HepG2 (cell line): ENCODE data around the gene CARHSP1. TPM values are rescaled to one million over a fixed set of nuclear protein-coding genes. Genes with fewer than 3 reads are reported as not detected.

Experiments used
- BCL6 ChIP-seq: IDR thresholded peaks from 2 replicates; pipeline ENCODE4 v1.6.1; 2016; ENCODE audit warnings: missing genetic modification reagents, missing compliant biosample characterization
- CBX2 ChIP-seq, 2 experiments: fragments of 200-600 bp in 1 of 2; sonication (generic); formaldehyde crosslinking in 1 of 2; IDR thresholded peaks; 2 replicates each; pipeline versions ENCODE4 v1.7.0 to v1.8.1; 2018 to 2022; ENCODE audit warnings: low read depth in 2 of 2, low read length in 1 of 2, mild to moderate bottlenecking in 1 of 2, missing genetic modification reagents in 1 of 2
- ELF3 ChIP-seq: IDR thresholded peaks from 2 replicates; pipeline ENCODE4 v1.6.1; 2016; ENCODE audit warnings: missing genetic modification reagents, missing compliant biosample characterization
- EZH2 ChIP-seq: conservative IDR thresholded peaks from 2 replicates; pipeline ENCODE4 v1.6.1; 2012; ENCODE audit warnings: mild to moderate bottlenecking, low read depth, low read length, moderate library complexity
- HMG20A ChIP-seq: IDR thresholded peaks from 2 replicates; pipeline ENCODE4 v1.6.1; 2016; ENCODE audit warnings: borderline replicate concordance
- SP2 ChIP-seq: sonication (generic); formaldehyde crosslinking; IDR thresholded peaks from 2 replicates; pipeline ENCODE4 v1.5.1; 2020; ENCODE audit warnings: mild to moderate bottlenecking, missing genetic modification reagents
- TMF1 ChIP-seq: sonication (generic); formaldehyde crosslinking; IDR thresholded peaks from 2 replicates; pipeline ENCODE4 v1.8.1; 2022; ENCODE audit warnings: low read depth, missing genetic modification reagents
- U2AF2 ChIP-seq: fragments of 200-400 bp; formaldehyde crosslinking; IDR thresholded peaks from 2 replicates; pipeline ENCODE4 v1.6.1; 2017; ENCODE audit warnings: low read depth, mild to moderate bottlenecking, low read length
- ZNF17 ChIP-seq: sonication (generic); formaldehyde crosslinking; IDR thresholded peaks from 2 replicates; pipeline ENCODE4 v1.5.0; 2020; ENCODE audit warnings: mild to moderate bottlenecking, missing genetic modification reagents
- ZNF274 ChIP-seq: sonication (generic); formaldehyde crosslinking; IDR thresholded peaks from 2 replicates; pipeline ENCODE4 v1.5.1; 2020; ENCODE audit warnings: mild to moderate bottlenecking, missing genetic modification reagents
- ZNF614 ChIP-seq: IDR thresholded peaks from 2 replicates; pipeline ENCODE4 v1.6.1; 2018; ENCODE audit warnings: missing biosample characterization, missing genetic modification reagents, inconsistent platforms, borderline replicate concordance
- ZNF660 ChIP-seq: sonication (generic); formaldehyde crosslinking; IDR thresholded peaks from 2 replicates; pipeline ENCODE4 v1.5.1; 2020; ENCODE audit warnings: mild to moderate bottlenecking, low read depth, missing genetic modification reagents, borderline replicate concordance
- ZNF724P ChIP-seq: sonication (generic); formaldehyde crosslinking; IDR thresholded peaks from 2 replicates; pipeline ENCODE4 v1.8.0; 2022; ENCODE audit warnings: missing genetic modification reagents, borderline replicate concordance
- ZNF782 ChIP-seq: sonication (generic); formaldehyde crosslinking; IDR thresholded peaks from 2 replicates; pipeline ENCODE4 v1.4.0; 2020; ENCODE audit warnings: missing genetic modification reagents, mild to moderate bottlenecking, borderline replicate concordance
- ZSCAN25 ChIP-seq: sonication (generic); formaldehyde crosslinking; IDR thresholded peaks from 2 replicates; pipeline ENCODE4 v1.8.0; 2022; ENCODE audit warnings: mild to moderate bottlenecking, missing genetic modification reagents
- ZSCAN29 ChIP-seq: sonication (generic); formaldehyde crosslinking; conservative IDR thresholded peaks from 2 replicates; pipeline ENCODE4 v1.4.0; 2020; ENCODE audit warnings: mild to moderate bottlenecking, missing genetic modification reagents
- polyA plus RNA-seq, 8 experiments: library from polyadenylated mRNA; depleted of rRNA in 3 of 8; stranded (reverse) in 7 of 8; unstranded in 1 of 8; fragments of >200 nt; fragmentation: Illumina TruSeq in 4 of 8; extraction: Trizol in 4 of 8; gene quantifications; 2 replicates each; pipeline versions ENCODE4 v1.2.1 to v1.2.3, GENCODE V29; 2011 to 2016; ENCODE audit warnings: low read depth in 4 of 8, missing spikeins in 1 of 8, mixed read lengths in 1 of 8; ENCODE audit not compliant: insufficient read depth in 1 of 8
- total RNA-seq, 5 experiments: library from RNA; depleted of rRNA; stranded (reverse); fragments of >200 nt; fragmentation: Illumina TruSeq; extraction: Trizol; gene quantifications; 2 replicates each; pipeline ENCODE4 v1.2.3, GENCODE V29; 2016; ENCODE audit warnings: low read depth in 1 of 5
- TF ChIP-seq, protein P1 (sequence below): sonication (generic); formaldehyde crosslinking; conservative IDR thresholded peaks from 2 replicates; pipeline ENCODE4 v1.4.0; 2020; ENCODE audit warnings: mild to moderate bottlenecking, missing genetic modification reagents, moderate library complexity
- TF ChIP-seq, protein P2 (sequence below): sonication (generic); formaldehyde crosslinking; IDR thresholded peaks from 2 replicates; pipeline ENCODE4 v1.4.0; 2020; ENCODE audit warnings: missing genetic modification reagents
- TF ChIP-seq, protein P3 (sequence below): sonication (generic); formaldehyde crosslinking; IDR thresholded peaks from 2 replicates; pipeline ENCODE4 v1.8.1; 2023; ENCODE audit warnings: mild to moderate bottlenecking, missing genetic modification reagents
- TF ChIP-seq, protein P4 (sequence below): sonication (generic); formaldehyde crosslinking; IDR thresholded peaks from 2 replicates; pipeline ENCODE4 v1.5.0; 2020; ENCODE audit warnings: missing genetic modification reagents

Gene CARHSP1
- total and polyA plus RNA-seq, 2 of the 13 experiments (the other 11 are each of a cell fraction or from before 2014, with no cell fraction given) = 173 to 345 TPM

DNA sequence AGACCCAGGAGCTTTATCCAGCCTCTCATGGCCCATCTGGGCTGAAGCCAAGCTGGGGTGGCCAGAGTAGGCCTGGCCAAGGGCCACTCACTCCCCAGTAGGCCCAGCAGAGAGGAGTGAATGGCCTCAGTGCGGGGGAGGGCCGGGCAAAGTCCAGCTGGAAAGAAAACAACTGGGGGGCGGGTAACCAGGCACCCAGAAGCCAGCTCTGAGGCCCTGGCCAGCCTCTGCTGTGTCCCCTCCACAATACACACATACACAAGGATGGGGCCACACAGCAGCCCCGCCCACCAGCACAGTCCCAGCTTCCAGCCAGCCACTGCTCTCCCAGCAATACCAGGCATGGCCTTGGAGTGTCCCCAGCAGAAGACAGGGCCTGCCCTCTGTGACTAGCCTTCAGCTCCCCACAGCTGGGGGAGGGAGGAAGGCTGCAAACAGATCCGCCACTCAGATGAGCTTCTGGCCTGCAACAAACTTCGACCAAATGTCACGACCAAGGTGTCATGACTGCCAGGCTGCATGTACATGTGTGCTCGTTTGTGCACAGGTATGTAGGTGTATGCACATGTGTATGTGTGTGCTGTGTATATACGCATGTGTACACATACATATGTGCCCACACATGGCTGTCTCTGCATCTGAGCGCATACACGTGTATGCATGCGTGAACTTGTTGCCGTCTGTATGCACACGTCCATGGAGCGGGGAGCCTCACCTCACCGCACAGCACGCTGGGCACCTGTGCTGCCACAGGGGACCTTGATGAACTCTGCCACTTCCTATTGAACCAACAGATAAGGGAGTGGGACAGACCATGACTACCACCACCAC, 5.0 kb downstream of the CARHSP1 start (continued):
- peak; percentile 92 for TF ChIP-seq ZNF724P (CRISPR knock-in tag)
- TF ChIP-seq, protein P1, sequence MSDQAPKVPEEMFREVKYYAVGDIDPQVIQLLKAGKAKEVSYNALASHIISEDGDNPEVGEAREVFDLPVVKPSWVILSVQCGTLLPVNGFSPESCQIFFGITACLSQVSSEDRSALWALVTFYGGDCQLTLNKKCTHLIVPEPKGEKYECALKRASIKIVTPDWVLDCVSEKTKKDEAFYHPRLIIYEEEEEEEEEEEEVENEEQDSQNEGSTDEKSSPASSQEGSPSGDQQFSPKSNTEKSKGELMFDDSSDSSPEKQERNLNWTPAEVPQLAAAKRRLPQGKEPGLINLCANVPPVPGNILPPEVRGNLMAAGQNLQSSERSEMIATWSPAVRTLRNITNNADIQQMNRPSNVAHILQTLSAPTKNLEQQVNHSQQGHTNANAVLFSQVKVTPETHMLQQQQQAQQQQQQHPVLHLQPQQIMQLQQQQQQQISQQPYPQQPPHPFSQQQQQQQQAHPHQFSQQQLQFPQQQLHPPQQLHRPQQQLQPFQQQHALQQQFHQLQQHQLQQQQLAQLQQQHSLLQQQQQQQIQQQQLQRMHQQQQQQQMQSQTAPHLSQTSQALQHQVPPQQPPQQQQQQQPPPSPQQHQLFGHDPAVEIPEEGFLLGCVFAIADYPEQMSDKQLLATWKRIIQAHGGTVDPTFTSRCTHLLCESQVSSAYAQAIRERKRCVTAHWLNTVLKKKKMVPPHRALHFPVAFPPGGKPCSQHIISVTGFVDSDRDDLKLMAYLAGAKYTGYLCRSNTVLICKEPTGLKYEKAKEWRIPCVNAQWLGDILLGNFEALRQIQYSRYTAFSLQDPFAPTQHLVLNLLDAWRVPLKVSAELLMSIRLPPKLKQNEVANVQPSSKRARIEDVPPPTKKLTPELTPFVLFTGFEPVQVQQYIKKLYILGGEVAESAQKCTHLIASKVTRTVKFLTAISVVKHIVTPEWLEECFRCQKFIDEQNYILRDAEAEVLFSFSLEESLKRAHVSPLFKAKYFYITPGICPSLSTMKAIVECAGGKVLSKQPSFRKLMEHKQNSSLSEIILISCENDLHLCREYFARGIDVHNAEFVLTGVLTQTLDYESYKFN (CRISPR knock-in tag) = peak; percentile 100
- peak; percentile 87 for TF ChIP-seq HMG20A
- TF ChIP-seq BCL6 = peak; percentile 82
- TF ChIP-seq, protein P2, sequence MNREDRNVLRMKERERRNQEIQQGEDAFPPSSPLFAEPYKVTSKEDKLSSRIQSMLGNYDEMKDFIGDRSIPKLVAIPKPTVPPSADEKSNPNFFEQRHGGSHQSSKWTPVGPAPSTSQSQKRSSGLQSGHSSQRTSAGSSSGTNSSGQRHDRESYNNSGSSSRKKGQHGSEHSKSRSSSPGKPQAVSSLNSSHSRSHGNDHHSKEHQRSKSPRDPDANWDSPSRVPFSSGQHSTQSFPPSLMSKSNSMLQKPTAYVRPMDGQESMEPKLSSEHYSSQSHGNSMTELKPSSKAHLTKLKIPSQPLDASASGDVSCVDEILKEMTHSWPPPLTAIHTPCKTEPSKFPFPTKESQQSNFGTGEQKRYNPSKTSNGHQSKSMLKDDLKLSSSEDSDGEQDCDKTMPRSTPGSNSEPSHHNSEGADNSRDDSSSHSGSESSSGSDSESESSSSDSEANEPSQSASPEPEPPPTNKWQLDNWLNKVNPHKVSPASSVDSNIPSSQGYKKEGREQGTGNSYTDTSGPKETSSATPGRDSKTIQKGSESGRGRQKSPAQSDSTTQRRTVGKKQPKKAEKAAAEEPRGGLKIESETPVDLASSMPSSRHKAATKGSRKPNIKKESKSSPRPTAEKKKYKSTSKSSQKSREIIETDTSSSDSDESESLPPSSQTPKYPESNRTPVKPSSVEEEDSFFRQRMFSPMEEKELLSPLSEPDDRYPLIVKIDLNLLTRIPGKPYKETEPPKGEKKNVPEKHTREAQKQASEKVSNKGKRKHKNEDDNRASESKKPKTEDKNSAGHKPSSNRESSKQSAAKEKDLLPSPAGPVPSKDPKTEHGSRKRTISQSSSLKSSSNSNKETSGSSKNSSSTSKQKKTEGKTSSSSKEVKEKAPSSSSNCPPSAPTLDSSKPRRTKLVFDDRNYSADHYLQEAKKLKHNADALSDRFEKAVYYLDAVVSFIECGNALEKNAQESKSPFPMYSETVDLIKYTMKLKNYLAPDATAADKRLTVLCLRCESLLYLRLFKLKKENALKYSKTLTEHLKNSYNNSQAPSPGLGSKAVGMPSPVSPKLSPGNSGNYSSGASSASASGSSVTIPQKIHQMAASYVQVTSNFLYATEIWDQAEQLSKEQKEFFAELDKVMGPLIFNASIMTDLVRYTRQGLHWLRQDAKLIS (CRISPR knock-in tag) = no peak
- peak; percentile 95 for TF ChIP-seq TMF1 (CRISPR knock-in tag)
- peak; percentile 86 for TF ChIP-seq ZNF782
- no peak; the same call in 1 of the 2 replicates for TF ChIP-seq ZNF660 (CRISPR knock-in tag)
- TF ChIP-seq ZNF17 (CRISPR knock-in tag) = no peak
- peak; percentile 96 for TF ChIP-seq ZSCAN29 (CRISPR knock-in tag)
- TF ChIP-seq, protein P3, sequence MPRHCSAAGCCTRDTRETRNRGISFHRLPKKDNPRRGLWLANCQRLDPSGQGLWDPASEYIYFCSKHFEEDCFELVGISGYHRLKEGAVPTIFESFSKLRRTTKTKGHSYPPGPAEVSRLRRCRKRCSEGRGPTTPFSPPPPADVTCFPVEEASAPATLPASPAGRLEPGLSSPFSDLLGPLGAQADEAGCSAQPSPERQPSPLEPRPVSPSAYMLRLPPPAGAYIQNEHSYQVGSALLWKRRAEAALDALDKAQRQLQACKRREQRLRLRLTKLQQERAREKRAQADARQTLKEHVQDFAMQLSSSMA (CRISPR knock-in tag) = no peak; the same call in none of the 2 replicates
- peak; percentile 87 for TF ChIP-seq ZNF614
- no peak for TF ChIP-seq U2AF2
- peak; percentile 94 for TF ChIP-seq ELF3 (CRISPR knock-in tag)
- TF ChIP-seq, protein P4, sequence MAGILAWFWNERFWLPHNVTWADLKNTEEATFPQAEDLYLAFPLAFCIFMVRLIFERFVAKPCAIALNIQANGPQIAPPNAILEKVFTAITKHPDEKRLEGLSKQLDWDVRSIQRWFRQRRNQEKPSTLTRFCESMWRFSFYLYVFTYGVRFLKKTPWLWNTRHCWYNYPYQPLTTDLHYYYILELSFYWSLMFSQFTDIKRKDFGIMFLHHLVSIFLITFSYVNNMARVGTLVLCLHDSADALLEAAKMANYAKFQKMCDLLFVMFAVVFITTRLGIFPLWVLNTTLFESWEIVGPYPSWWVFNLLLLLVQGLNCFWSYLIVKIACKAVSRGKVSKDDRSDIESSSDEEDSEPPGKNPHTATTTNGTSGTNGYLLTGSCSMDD (CRISPR knock-in tag) = no peak
- TF ChIP-seq SP2 (CRISPR knock-in tag) = no peak; the same call in 1 of the 2 replicates
- peak; percentile 85; the same call in 1 of the 2 replicates for TF ChIP-seq ZSCAN25 (CRISPR knock-in tag)
- TF ChIP-seq ZNF274 = peak; percentile 69; the same call in 1 of the 2 replicates
- TF ChIP-seq CBX2 (IDR thresholded peaks at IDR 0.05; ENCODE audit: low read depth, low read length) = no peak
- TF ChIP-seq CBX2 (CRISPR knock-in tag; IDR thresholded peaks at IDR 0.05; ENCODE audit: low read depth) = no peak
- TF ChIP-seq EZH2 = no peak
